ENCODE data around the gene S1PR5. TPM values are rescaled to one million over a fixed set of nuclear protein-coding genes. Genes with fewer than 3 reads are reported as not detected.

S1PR5 gene
- total and polyA plus RNA-seq, 9 of the 15 experiments (the other 6 are each of a cell fraction or from before 2014, with no cell fraction given) = 0.03 to 0.54 (median 0.35) TPM; not detected in 4

GRCh38 chr19:10543420-10544241 is 26.4 kb upstream of the S1PR5 start, which contains the start of gene ATG4D (continued):
- TF ChIP-seq ZNF311 (CRISPR knock-in tag; IDR thresholded peaks at IDR 0.05) (no peak), NFYB (IDR thresholded peaks at IDR 0.05; ENCODE audit: extremely low read depth, insufficient read length) (no peak), ARID1B (IDR thresholded peaks at IDR 0.05) (peak; percentile 96), CHAMP1 (IDR thresholded peaks at IDR 0.05) (peak; percentile 14; the same call in 1 of the 2 replicates), PTRF (tag; IDR thresholded peaks at IDR 0.05) (no peak), HMGXB4 (CRISPR knock-in tag; IDR thresholded peaks at IDR 0.05) (no peak), RBM25 (IDR thresholded peaks at IDR 0.05; ENCODE audit: low read depth, low read length, severe bottlenecking) (no peak), BCOR (IDR thresholded peaks at IDR 0.05) (peak; percentile 90), E2F8 (IDR thresholded peaks at IDR 0.05; ENCODE audit: low read depth, partially characterized antibody) (no peak), YBX1 (IDR thresholded peaks at IDR 0.05) (no peak), ZBTB33 (CRISPR knock-in tag; IDR thresholded peaks at IDR 0.05) (peak; percentile 38)

Measured in K562 (cell line).